ENCODE measurements around the gene TMCO6. TPM values are rescaled to one million over a fixed set of nuclear protein-coding genes. Genes with fewer than 3 reads are reported as not detected.

Gene TMCO6
- total and polyA plus RNA-seq, 2 experiments from 2014 or later: 18.7 to 19.9 TPM

- no peak for TF ChIP-seq ZNF462 (CRISPR knock-in tag; IDR thresholded peaks at IDR 0.05)
- no peak for TF ChIP-seq EZH2 (IDR thresholded peaks at IDR 0.05; ENCODE audit: low read depth, unreplicated experiment)
- no peak for TF ChIP-seq ZNF331 (CRISPR knock-in tag; IDR thresholded peaks at IDR 0.05; ENCODE audit: low read depth)
Observed at GRCh38 chr5:140630292-140631035, 8.8 kb upstream of the TMCO6 start (continued).

GRCh38 chr5:140631036-140631417 is 8.2 kb upstream of the TMCO6 start:
- Mint-ChIP-seq H3K27ac (no peak overlapping the region), H3K4me1 (no peaks in the 10 kb centered on the region; the same call in 2 of the 3 replicates), H3K4me3 (no peak overlapping the region), H3K9me3 (peaks cover 54% of the 10 kb centered on the region), H3K36me3 (ENCODE audit: low read depth) (peaks cover 11% of the 10 kb centered on the region; the same call in 2 of the 3 replicates), H3K27me3 (ENCODE audit: insufficient read depth, low read depth, poor library complexity) (peaks cover 25% of the 10 kb centered on the region)
- Histone ChIP-seq H4K20me1 (replicated peaks; ENCODE audit: insufficient read depth) (no peaks in the 10 kb centered on the region), H3K79me2 (replicated peaks; ENCODE audit: insufficient read depth) (no peaks in the 10 kb centered on the region), H3K27me3 (ENCODE audit: insufficient read depth) (peaks cover 39% of the 10 kb centered on the region), H3K9me2 (ENCODE audit: insufficient read depth) (0 out of 2 replicates have a peak, but pooled peaks cover 3% of the 10 kb centered on the region), H3K27ac (ENCODE audit: low read depth) (no peak overlapping the region), H3K4me1 (ENCODE audit: insufficient read depth) (no peaks in the 10 kb centered on the region), H3K4me2 (no peak overlapping the region), H3K36me3 (ENCODE audit: insufficient read depth) (peaks cover 6% of the 10 kb centered on the region; the same call in 1 of the 2 replicates), H3F3A (replicated peaks; ENCODE audit: low read depth) (no peaks in the 10 kb centered on the region), H3K4me3 (no peak overlapping the region), H2AFZ (no peak overlapping the region)
- DNase-seq (ENCODE audit: low spot score): no peak
- ATAC-seq: no peak
- no peak for TF ChIP-seq REST (IDR thresholded peaks at IDR 0.05; ENCODE audit: unreplicated experiment)
- TF ChIP-seq ZNF462 (CRISPR knock-in tag; IDR thresholded peaks at IDR 0.05): no peak

All from GM23338 (cell line).